Measurements from ENCODE around the gene SRC. TPM values are rescaled to one million over a fixed set of nuclear protein-coding genes. Genes with fewer than 3 reads are reported as not detected.

Gene SRC
- polyA plus RNA-seq, 6 donors from 2014 or later = 1.2 to 2.3 (median 1.7) TPM; not detected in 1

GRCh38 chr20:37436527-37437186 lies 90.7 kb downstream of the SRC start:
- no peaks in the 10 kb centered on the region for H3K4me1 Mint-ChIP-seq
- DNase-seq (no peak), ATAC-seq (ENCODE audit: low read depth in 2 of 2) (no peak)
- no peaks in the 10 kb centered on the region for H3K9me3 Mint-ChIP-seq
- H3K27me3 Mint-ChIP-seq = peaks cover 9 to 36% (median 17%) of the 10 kb centered on the region in 3 donors
- no peaks in the 10 kb centered on the region for H3K36me3 Mint-ChIP-seq
- no peak overlapping the region for H3K4me3 Mint-ChIP-seq
- peak overlapping the region in 1 of 6 donors; percentile 7 for H3K27ac Mint-ChIP-seq

- Mint-ChIP-seq H3K36me3 (no peaks in the 10 kb centered on the region), H3K9me3 (no peaks in the 10 kb centered on the region), H3K4me3 (no peak overlapping the region), H3K27ac (no peak overlapping the region), H3K27me3 (peaks cover 9 to 36% (median 17%) of the 10 kb centered on the region in 3 donors), H3K4me1 (no peaks in the 10 kb centered on the region)
- DNase-seq (no peak), ATAC-seq (ENCODE audit: low read depth in 2 of 2) (no peak)
These were observed 91.7 kb downstream of the SRC start for GRCh38 chr20:37437676-37438075.

GRCh38 chr20:37438464-37439222 lies 92.7 kb downstream of the SRC start:
- ATAC-seq (ENCODE audit: low read depth in 2 of 2) (no peak), DNase-seq (no peak)
- H3K4me1 Mint-ChIP-seq = no peaks in the 10 kb centered on the region
- H3K4me3 Mint-ChIP-seq = no peak overlapping the region
- no peaks in the 10 kb centered on the region for H3K9me3 Mint-ChIP-seq
- peaks cover 9 to 36% (median 17%) of the 10 kb centered on the region in 3 donors for H3K27me3 Mint-ChIP-seq
- H3K27ac Mint-ChIP-seq = peak overlapping the region in 1 of 6 donors; percentile 83
- H3K36me3 Mint-ChIP-seq = no peaks in the 10 kb centered on the region

GRCh38 chr20:37439223-37439933 lies 93.4 kb downstream of the SRC start:
- DNase-seq = no peak
- peaks cover 9 to 36% (median 17%) of the 10 kb centered on the region in 3 donors for H3K27me3 Mint-ChIP-seq
- no peak overlapping the region for H3K4me3 Mint-ChIP-seq
- H3K4me1 Mint-ChIP-seq = no peaks in the 10 kb centered on the region
- peak overlapping the region in 1 of 6 donors; percentile 58 for H3K27ac Mint-ChIP-seq
- H3K36me3 Mint-ChIP-seq = no peaks in the 10 kb centered on the region
- no peak for ATAC-seq (ENCODE audit: low read depth in 2 of 2)
- no peaks in the 10 kb centered on the region for H3K9me3 Mint-ChIP-seq

GRCh38 chr20:37441023-37441422 lies 95.1 kb downstream of the SRC start:
- DNase-seq (no peak), ATAC-seq (ENCODE audit: low read depth in 2 of 2) (no peak)
- H3K27ac Mint-ChIP-seq = no peak overlapping the region
- H3K27me3 Mint-ChIP-seq = peaks cover 9 to 36% (median 20%) of the 10 kb centered on the region in 3 donors
- no peaks in the 10 kb centered on the region for H3K4me1 Mint-ChIP-seq
- no peaks in the 10 kb centered on the region for H3K9me3 Mint-ChIP-seq
- H3K4me3 Mint-ChIP-seq = no peak overlapping the region
- H3K36me3 Mint-ChIP-seq = no peaks in the 10 kb centered on the region

GRCh38 chr20:37442547-37442946 lies 96.6 kb downstream of the SRC start:
- Mint-ChIP-seq H3K27ac (no peak overlapping the region), H3K36me3 (no peaks in the 10 kb centered on the region), H3K4me3 (no peak overlapping the region), H3K27me3 (peaks cover 12 to 34% (median 24%) of the 10 kb centered on the region in 3 donors), H3K9me3 (no peaks in the 10 kb centered on the region), H3K4me1 (no peaks in the 10 kb centered on the region)
- no peak for DNase-seq
- no peak for ATAC-seq (ENCODE audit: low read depth in 2 of 2)

GRCh38 chr20:37442986-37443385 lies 97.0 kb downstream of the SRC start:
- Mint-ChIP-seq H3K36me3 (no peaks in the 10 kb centered on the region), H3K4me1 (no peaks in the 10 kb centered on the region), H3K27ac (no peak overlapping the region), H3K4me3 (no peak overlapping the region), H3K27me3 (peaks cover 9 to 37% (median 20%) of the 10 kb centered on the region in 3 donors), H3K9me3 (no peaks in the 10 kb centered on the region)
- no peak for DNase-seq
- ATAC-seq (ENCODE audit: low read depth in 2 of 2) = no peak

- no peak overlapping the region for H3K27ac Mint-ChIP-seq
- H3K9me3 Mint-ChIP-seq = no peaks in the 10 kb centered on the region
- peaks cover 7 to 37% (median 17%) of the 10 kb centered on the region in 3 donors for H3K27me3 Mint-ChIP-seq
- no peaks in the 10 kb centered on the region for H3K4me1 Mint-ChIP-seq
- DNase-seq = no peak
- no peaks in the 10 kb centered on the region for H3K36me3 Mint-ChIP-seq
- H3K4me3 Mint-ChIP-seq = no peak overlapping the region
- ATAC-seq (ENCODE audit: low read depth in 2 of 2) = no peak
These were observed 97.7 kb downstream of the SRC start for GRCh38 chr20:37443596-37443995.

- ATAC-seq (ENCODE audit: low read depth in 2 of 2) (no peak), DNase-seq (no peak)
- H3K27ac Mint-ChIP-seq = no peak overlapping the region
- H3K4me3 Mint-ChIP-seq = no peak overlapping the region
- H3K27me3 Mint-ChIP-seq = peaks cover 3 to 22% (median 7%) of the 10 kb centered on the region in 3 donors
- H3K4me1 Mint-ChIP-seq = no peaks in the 10 kb centered on the region
- H3K36me3 Mint-ChIP-seq = no peaks in the 10 kb centered on the region
- no peaks in the 10 kb centered on the region for H3K9me3 Mint-ChIP-seq
These were observed 99.1 kb downstream of the SRC start for GRCh38 chr20:37445041-37445440.

- Mint-ChIP-seq H3K27me3 (peaks cover 0 to 20% (median 7%) of the 10 kb centered on the region in 3 donors), H3K36me3 (no peaks in the 10 kb centered on the region), H3K27ac (peak overlapping the region in 1 of 6 donors; percentile 35), H3K4me1 (no peaks in the 10 kb centered on the region), H3K4me3 (no peak overlapping the region), H3K9me3 (no peaks in the 10 kb centered on the region)
- DNase-seq (no peak), ATAC-seq (ENCODE audit: low read depth in 2 of 2) (no peak)
These were observed 100.5 kb downstream of the SRC start for GRCh38 chr20:37446286-37447032.

- Mint-ChIP-seq H3K27me3 (peaks cover 0 to 21% (median 11%) of the 10 kb centered on the region in 3 donors), H3K4me1 (no peaks in the 10 kb centered on the region)
- no peak for ATAC-seq (ENCODE audit: low read depth in 2 of 2)
These were observed 101.7 kb downstream of the SRC start for GRCh38 chr20:37447688-37448087.

GRCh38 chr20:37449276-37449675 lies 103.3 kb downstream of the SRC start:
- DNase-seq = no peak
- no peak overlapping the region for H3K27ac Mint-ChIP-seq
- no peaks in the 10 kb centered on the region for H3K4me1 Mint-ChIP-seq
- no peak for ATAC-seq (ENCODE audit: low read depth in 2 of 2)
- H3K36me3 Mint-ChIP-seq = peaks cover 8 to 9% of the 10 kb centered on the region in 2 donors
- peaks cover 14 to 37% (median 21%) of the 10 kb centered on the region in 3 donors for H3K27me3 Mint-ChIP-seq
- peaks cover 4 to 9% (median 7%) of the 10 kb centered on the region in 7 donors for H3K9me3 Mint-ChIP-seq
- H3K4me3 Mint-ChIP-seq = no peak overlapping the region

More at GRCh38 chr20:37447688-37448087, 101.7 kb downstream of the SRC start:
- Mint-ChIP-seq H3K27ac (peak overlapping the region in 1 of 6 donors; percentile 20), H3K9me3 (peaks cover 0 to 3% (median 0%) of the 10 kb centered on the region in 7 donors), H3K36me3 (no peaks in the 10 kb centered on the region), H3K4me3 (peak overlapping the region in 1 of 8 donors; percentile 74)
- no peak for DNase-seq

- H3K9me3 Mint-ChIP-seq = peaks cover 8 to 19% (median 17%) of the 10 kb centered on the region in 7 donors
- H3K27ac Mint-ChIP-seq = no peak overlapping the region
- no peak overlapping the region for H3K4me3 Mint-ChIP-seq
- peaks cover 21 to 41% (median 22%) of the 10 kb centered on the region in 3 donors for H3K27me3 Mint-ChIP-seq
- peaks cover 15 to 18% of the 10 kb centered on the region in 2 donors for H3K36me3 Mint-ChIP-seq
- DNase-seq (no peak), ATAC-seq (ENCODE audit: low read depth in 2 of 2) (no peak)
- no peaks in the 10 kb centered on the region for H3K4me1 Mint-ChIP-seq
These were observed 104.4 kb downstream of the SRC start for GRCh38 chr20:37450344-37450743.
